Adipose tissue (tissue), 3 donors: ENCODE results near the gene PRR20B. TPM values are rescaled to one million over a fixed set of nuclear protein-coding genes. Genes with fewer than 3 reads are reported as not detected.
"Not testable (repeated sequence)": the region's sequence is repeated elsewhere in the genome, so short reads cannot be mapped to it uniquely, and the experiment has no call there.

Experiments
- H3K27ac ChIP-seq: one replicate; pipeline ENCODE4 v1.5.1; 2013; ENCODE audit warnings: low read depth, low read length
- WGBS, 3 donors: extraction: QIAGEN DNeasy Blood & Tissue Kit; methylation state at CpG; one replicate each; pipeline ENCODE4 v1.1.7; 2013; 5-methylcytosine and 5-hydroxymethylcytosine counted together
- polyA plus RNA-seq, 3 donors: library from polyadenylated mRNA; stranded (reverse); fragments of 200-250 nt; gene quantifications; one replicate each; pipeline ENCODE4 v1.2.3, GENCODE V29; 2013
- donor health status: healthy with polysubstance abuse.
- donor health status: Bipolar disorder and iron deficiency.
- donor health status: healthy.

Gene PRR20B
- not detected for polyA plus RNA-seq

DNA sequence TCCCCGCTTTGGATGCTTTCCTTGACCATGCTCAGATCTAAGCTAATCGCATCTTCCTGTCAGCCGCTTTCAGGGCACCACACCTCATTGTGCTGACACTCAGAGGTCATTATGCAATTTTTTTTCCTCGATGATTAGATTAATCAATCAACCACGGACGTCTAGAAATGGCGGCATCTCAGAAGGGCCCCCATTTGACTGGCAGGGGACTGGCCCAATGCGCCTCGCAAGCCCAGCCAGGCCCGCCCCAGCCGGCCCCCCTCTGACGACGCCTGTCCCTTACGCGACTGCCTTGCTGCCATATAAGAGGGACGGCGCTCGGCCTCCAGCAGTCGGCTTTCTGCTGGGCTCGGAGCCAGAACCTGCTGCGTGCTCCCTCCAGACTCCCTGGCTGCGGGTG is at the start of gene PRR20B:
PRR20B (plus strand) TSS at position 301 of the 400 bp plus-strand sequence. CDS start 387 bp downstream, outside the sequence.
- not testable (repeated sequence) for H3K27ac ChIP-seq
- no CpG with 5 or more reads among the region's 22 CpGs for WGBS, 3 donors

DNA sequence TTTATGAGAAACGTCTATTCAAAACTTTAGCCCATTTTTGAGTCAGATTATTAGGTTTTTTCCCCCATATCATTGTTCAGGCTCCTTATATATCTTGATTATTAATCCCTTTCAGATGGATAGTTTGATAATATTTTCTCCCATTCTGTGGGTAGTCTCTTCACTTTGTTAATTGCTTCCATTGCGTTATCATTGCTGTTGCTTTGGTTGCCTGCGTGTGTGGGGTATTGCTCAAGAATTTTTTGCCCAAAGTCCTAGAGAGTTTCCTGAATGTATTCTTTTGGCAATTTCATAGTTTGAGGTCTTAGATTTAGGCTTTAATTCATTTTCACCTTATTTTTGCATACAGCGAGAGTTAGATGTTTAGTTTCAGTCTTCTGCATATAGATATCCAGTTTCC is 32.3 kb upstream of the PRR20B start:
- H3K27ac ChIP-seq: no peak overlapping the region
- 85 to 89% (median 88%) methylated on average over 4 of the region's 4 CpGs for WGBS, 3 donors

DNA sequence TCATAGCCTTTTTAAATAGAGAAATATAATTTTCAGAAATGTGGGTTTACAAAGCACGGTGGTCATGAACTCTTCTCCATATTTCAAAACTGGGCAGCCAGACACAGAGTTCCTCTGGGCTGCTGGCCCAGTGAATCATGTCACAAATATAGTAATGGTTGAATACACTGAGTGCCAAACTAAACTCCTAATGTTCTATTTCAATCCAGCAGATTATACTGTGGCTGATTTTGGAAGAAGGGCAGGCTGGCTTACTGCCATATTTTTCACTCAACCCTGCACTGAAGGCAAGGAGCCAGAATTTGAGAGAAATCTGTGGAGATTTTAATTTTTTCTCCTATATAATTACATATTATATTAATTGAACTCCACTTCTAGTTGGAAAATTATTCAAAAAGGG is 23.6 kb upstream of the PRR20B start:
- H3K27ac ChIP-seq: no peak overlapping the region

DNA sequence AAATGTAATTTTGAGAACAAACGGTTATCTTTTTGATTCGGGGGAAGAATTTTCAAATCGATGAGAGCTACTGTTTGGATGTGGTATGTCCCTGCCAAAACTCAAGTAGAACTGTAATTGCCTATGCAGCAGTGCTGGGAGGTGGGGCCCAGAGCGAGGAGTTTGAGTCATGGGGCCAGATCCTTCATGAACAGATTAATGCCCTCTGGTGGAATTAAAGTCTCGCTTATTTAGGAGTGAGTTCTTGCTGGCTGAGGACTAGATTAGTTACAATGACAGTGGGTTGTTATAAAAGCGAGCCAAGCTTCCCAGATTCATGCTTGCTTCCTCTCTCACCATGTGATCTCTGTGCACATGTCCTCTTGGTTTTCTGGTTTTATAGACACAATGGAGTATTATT is 18.4 kb upstream of the PRR20B start:
- WGBS, 3 donors: 81 to 88% (median 84%) methylated on average over 6 of the region's 6 CpGs
- no peak overlapping the region for H3K27ac ChIP-seq

More for the DNA sequence above, 23.6 kb upstream of the PRR20B start:
- 34 to 60% (median 42%) methylated on average over 1 of the region's 1 CpG for WGBS, 3 donors

DNA sequence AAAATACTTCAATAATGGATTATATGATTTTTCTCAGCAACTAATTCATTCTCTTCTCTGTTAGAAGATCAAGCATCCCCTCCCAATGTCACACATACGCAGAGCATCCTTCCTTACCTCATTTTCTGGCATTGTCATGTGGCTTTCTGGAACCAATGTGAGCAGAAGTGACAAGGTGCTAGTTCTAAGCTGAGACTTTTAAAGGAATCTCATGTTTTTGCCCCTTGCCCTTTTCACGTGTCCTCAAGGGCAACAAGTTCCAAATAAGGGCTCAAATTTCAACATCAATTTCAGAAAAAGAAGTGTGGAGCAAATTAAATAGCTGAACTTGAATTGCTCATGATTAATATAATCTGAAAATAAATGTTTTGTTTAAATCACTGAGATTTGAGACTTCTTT is 11.2 kb upstream of the PRR20B start:
- no peak overlapping the region for H3K27ac ChIP-seq
- WGBS, 3 donors: 45 to 61% (median 61%) methylated on average over 2 of the region's 2 CpGs

DNA sequence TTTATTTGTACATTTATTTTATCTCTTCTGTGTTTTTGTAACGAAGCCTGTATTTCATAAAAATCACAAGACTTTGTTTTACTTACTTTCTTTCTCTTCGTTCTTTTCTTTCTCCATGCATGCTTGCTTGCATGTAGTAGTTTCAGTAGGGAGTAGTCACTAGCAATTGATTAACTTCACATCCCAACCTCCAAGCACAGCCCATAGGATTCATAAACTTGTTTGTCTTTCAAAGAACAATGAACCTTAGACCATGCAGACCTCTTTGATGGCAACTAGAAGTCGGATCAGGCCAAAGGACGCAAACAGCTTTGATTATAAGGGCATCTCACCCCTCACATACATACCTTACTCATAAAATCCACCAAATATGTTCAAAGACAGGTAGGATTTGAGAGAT is 9.7 kb upstream of the PRR20B start:
- WGBS, 3 donors: 44 to 82% (median 80%) methylated on average over 4 of the region's 4 CpGs
- H3K27ac ChIP-seq: no peak overlapping the region

DNA sequence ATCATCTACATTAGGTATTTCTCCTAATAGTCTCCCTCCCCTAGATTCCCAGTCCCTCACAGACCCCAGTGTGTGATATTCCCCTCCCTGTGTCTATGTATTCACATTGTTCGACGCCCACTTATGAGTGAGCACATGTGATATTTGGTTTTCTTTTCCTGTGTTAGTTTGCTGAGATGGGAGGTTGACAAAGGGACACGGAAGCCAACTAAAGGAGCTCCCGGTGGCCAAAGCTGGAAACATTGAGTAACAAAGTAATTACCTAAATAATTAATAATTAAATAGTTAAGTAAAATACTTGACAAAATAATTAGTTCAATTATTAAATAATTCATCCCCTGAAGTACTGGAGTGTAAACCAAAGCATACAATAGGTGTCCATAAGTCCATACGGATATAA is 8.3 kb upstream of the PRR20B start:
- 87 to 92% (median 89%) methylated on average over 5 of the region's 5 CpGs for whole genome bisulfite sequencing, 3 donors
- no peak overlapping the region for H3K27ac ChIP-seq

DNA sequence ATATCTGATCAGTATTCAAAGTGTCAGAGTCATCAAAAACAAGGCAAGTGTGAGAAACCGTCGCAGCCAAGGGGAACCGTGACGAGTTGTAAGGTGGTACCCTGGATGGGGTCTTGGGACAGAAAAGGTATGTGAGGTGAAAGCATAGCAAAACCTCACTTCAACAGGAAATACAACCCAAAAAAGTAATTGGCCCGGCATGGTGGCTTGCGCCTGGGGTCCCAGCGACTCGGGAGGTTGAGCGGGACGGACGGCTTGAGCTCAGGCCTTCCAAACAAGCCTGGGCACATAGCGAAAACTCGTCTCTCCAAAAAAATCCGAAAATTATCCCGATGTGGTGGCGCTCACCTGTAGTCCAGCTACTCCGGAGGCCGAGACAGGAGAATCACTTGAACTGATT is 7.5 kb upstream of the PRR20B start:
- not testable (repeated sequence) for H3K27ac ChIP-seq
- 86 to 96% methylated on average over 5 to 7 of the region's 18 CpGs; no CpG with 5 or more reads in 1 of the 3 donors for WGBS, 3 donors

DNA sequence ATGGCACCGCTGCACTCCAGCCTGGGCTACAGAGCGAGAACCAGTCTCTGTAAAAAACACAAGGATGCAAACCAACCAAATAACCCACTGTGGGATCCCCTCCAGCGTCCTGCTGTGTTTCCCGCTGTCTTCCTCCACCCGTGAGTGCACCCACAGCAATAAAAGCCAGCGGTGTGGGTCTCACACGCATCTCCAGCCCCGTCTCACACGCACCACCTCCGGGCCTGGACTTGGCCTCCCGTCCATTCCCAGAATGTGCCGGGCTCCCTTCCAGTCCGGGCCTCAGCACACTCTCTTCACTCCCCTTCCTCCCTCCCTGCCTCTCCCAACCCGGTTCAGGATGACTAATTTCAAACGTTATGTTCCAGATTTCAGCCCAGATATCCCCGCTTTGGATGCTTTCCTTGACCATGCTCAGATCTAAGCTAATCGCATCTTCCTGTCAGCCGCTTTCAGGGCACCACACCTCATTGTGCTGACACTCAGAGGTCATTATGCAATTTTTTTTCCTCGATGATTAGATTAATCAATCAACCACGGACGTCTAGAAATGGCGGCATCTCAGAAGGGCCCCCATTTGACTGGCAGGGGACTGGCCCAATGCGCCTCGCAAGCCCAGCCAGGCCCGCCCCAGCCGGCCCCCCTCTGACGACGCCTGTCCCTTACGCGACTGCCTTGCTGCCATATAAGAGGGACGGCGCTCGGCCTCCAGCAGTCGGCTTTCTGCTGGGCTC is 6.9 kb upstream of the PRR20B start, which contains the start of gene PRR20A:
PRR20A (plus strand) TSS at position 684 of the 734 bp plus-strand sequence. CDS start 387 bp downstream, outside the sequence.
- WGBS, 3 donors: 91 to 96% (median 95%) methylated on average over 9 to 10 of the region's 34 CpGs
- not testable (repeated sequence) for H3K27ac ChIP-seq

DNA sequence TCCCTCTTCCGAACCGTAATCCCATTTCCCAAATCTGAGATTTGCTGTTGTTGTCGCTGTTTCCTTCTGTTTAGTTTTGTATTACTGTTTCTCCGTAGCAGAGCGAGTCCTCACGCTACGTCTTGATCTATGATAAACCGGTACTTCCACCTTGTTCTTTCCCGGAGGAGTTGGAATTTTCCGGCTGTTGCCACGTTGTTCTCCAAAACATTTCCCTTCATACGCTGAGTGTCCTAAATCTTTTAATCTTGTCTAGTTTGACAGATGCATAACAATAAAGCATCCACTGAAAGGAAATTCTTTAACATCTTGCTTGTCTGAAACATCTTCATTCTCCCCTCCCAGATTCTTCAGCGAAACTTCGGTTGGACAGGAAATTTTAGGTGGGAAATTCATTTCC is 818 bp downstream of the PRR20B start:
- not testable (repeated sequence) for H3K27ac ChIP-seq
- WGBS, 3 donors: 88 to 95% (median 94%) methylated on average over 6 of the region's 14 CpGs

DNA sequence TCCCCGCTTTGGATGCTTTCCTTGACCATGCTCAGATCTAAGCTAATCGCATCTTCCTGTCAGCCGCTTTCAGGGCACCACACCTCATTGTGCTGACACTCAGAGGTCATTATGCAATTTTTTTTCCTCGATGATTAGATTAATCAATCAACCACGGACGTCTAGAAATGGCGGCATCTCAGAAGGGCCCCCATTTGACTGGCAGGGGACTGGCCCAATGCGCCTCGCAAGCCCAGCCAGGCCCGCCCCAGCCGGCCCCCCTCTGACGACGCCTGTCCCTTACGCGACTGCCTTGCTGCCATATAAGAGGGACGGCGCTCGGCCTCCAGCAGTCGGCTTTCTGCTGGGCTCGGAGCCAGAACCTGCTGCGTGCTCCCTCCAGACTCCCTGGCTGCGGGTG is 6.5 kb downstream of the PRR20B start, which contains the start of gene PRR20C:
PRR20C (plus strand) TSS at position 301 of the 400 bp plus-strand sequence. CDS start 387 bp downstream, outside the sequence.
- H3K27ac ChIP-seq: not testable (repeated sequence)
- no CpG with 5 or more reads among the region's 22 CpGs for WGBS, 3 donors

DNA sequence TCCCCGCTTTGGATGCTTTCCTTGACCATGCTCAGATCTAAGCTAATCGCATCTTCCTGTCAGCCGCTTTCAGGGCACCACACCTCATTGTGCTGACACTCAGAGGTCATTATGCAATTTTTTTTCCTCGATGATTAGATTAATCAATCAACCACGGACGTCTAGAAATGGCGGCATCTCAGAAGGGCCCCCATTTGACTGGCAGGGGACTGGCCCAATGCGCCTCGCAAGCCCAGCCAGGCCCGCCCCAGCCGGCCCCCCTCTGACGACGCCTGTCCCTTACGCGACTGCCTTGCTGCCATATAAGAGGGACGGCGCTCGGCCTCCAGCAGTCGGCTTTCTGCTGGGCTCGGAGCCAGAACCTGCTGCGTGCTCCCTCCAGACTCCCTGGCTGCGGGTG is 13.0 kb downstream of the PRR20B start, which contains the start of gene PRR20D:
PRR20D (plus strand) TSS at position 301 of the 400 bp plus-strand sequence. CDS start 387 bp downstream, outside the sequence.
- not testable (repeated sequence) for H3K27ac ChIP-seq
- no CpG with 5 or more reads among the region's 22 CpGs for WGBS, 3 donors

DNA sequence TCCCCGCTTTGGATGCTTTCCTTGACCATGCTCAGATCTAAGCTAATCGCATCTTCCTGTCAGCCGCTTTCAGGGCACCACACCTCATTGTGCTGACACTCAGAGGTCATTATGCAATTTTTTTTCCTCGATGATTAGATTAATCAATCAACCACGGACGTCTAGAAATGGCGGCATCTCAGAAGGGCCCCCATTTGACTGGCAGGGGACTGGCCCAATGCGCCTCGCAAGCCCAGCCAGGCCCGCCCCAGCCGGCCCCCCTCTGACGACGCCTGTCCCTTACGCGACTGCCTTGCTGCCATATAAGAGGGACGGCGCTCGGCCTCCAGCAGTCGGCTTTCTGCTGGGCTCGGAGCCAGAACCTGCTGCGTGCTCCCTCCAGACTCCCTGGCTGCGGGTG is 19.6 kb downstream of the PRR20B start, which contains the start of gene PRR20E:
PRR20E (plus strand) TSS at position 301 of the 400 bp plus-strand sequence. CDS start 387 bp downstream, outside the sequence.
- H3K27ac ChIP-seq: not testable (repeated sequence)
- WGBS, 3 donors: no CpG with 5 or more reads among the region's 22 CpGs

DNA sequence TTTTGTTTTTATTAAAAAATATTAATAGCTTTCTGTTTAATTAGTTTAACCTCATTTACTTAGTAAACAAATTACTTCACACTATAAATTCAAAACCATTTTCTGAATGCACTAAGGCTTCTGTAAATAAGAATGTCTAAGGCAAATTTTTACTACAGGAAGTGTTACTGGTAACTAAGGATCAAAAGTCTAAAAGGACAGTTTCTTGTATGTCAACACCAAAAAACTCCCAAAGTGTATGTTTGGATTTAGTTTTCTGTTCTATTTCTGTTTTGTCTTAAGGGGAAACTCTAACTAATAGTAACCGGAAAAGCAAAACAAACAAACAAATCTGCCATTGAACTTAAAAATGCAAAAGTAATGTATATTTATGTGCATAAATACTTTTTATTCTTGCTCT is 44.4 kb downstream of the PRR20B start:
- 84 to 95% (median 89%) methylated on average over 1 of the region's 1 CpG for WGBS, 3 donors
- H3K27ac ChIP-seq: no peak overlapping the region

Other genes starting within 250 kb of the PRR20B start
- not detected for gene PRR20A, start 6.6 kb upstream of the PRR20B start, polyA plus RNA-seq
- gene PRR20C, start 6.6 kb downstream of the PRR20B start, polyA plus RNA-seq: not detected
- not detected for gene PRR20D, start 13.1 kb downstream of the PRR20B start, polyA plus RNA-seq
- gene PRR20E, start 19.7 kb downstream of the PRR20B start, polyA plus RNA-seq: not detected